Stromal cell of bone marrow (primary cell): ENCODE measurements around the gene TTC23.
"Not testable (repeated sequence)": the region's sequence is repeated elsewhere in the genome, so short reads cannot be mapped to it uniquely, and the experiment has no call there.

ENCODE experiments used
- DNase-seq: peaks from one replicate; pipeline ENCODE4 v3.0.0-alpha.2; 2012; ENCODE audit warnings: low read depth

The TTC23 gene

DNA sequence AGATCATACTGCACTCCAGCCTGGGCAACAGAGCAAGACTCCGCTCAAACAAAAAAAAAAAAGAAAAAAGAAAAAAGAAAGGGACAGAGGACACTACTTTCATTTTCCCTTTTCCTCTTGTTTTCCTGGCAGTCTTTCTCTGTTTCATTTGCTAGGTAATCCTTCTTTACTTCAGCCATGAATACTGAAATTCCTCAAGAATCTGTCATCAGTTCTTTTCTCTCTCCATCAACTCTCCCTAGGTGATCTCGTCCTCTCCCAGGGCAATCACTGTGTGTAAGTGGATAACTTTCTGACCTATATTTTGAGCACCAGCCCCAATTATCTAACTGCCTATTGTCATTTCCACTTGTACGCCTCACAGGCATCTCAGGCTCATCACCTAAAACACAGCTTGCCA lies 51.5 kb downstream of the TTC23 start:
- no peak for DNase-seq

- DNase-seq = not testable (repeated sequence)
These were observed 57.2 kb downstream of the TTC23 start for GRCh38 chr15:99192181-99192580.

GRCh38 chr15:99187936-99188335 lies 61.4 kb downstream of the TTC23 start:
- DNase-seq = peak; percentile 25

DNA sequence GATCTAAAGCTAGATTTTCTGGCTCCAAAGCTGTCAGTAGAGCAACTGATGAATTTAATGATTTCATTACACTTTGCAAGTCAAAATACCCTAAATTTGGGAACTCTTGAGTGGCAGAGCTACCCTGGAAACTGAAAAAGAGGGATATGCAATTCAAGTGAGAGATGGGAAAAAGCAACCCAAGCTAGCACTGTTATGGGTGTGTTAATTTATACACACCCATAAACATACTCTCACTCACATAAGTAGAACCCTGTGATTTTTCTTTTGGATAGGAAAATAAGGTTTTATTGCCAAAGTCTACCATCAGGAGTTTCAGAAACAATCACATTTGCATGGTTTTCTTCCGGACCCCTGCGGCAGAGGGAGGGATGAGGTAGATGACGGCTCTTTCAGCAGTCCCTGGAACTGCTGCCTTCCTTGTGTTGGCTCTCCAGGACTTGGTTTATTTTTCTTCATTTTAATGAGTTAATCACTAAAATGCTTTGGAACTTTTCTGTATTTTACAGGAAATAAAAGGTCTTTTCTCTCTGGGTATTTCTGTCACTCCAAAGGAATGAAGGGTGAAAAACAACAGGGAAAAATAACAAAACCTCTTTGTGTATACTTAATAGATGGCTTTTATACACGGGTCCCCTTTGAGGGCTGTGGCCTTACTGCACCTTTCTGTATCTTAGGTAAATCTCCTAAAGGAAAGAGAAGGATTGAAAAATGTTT lies 63.8 kb downstream of the TTC23 start:
- DNase-seq = no peak

DNA sequence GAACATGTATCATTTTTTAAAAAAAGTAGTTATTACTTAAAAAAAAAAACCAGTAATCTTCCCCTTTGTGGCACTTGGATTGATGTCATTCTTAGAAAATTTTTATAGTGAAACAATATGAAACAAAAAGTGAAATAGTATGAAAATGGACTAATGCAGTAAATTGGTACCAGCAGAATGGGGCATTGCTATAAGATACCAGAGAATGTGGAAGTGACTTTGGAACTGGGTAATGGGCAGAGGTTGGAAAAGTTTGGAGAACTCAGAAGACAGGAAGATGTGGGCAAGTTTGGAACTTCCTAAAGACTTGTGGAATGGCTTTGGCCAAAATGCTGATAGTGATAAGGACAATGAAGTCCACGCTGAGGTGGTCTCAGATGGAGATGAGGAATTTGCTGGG lies 66.6 kb downstream of the TTC23 start:
- DNase-seq = no peak

DNA sequence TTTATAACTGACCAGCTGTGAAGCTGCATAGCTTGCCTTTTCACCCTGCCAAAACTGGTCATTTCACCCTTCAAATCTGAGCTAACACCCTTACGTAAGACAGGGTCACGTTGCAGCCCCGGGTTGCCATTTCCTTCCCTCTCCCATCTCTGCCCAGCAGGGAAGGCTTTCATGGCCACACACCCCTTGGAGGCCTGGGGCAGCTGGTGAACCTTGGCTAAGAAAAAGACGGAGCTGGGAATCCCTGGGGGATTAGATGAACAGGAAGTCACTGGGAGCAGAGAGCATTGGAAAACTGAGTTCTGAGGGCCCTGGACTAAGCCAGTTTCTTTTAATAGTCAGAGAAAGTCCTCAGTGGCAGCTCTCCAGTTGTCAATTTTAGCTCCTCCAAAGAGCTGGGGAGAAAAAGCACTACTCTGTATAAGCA lies 67.8 kb downstream of the TTC23 start:
- peak; percentile 11 for DNase-seq

- DNase-seq = no peak
These were observed 68.4 kb downstream of the TTC23 start for GRCh38 chr15:99180964-99181306.

DNA sequence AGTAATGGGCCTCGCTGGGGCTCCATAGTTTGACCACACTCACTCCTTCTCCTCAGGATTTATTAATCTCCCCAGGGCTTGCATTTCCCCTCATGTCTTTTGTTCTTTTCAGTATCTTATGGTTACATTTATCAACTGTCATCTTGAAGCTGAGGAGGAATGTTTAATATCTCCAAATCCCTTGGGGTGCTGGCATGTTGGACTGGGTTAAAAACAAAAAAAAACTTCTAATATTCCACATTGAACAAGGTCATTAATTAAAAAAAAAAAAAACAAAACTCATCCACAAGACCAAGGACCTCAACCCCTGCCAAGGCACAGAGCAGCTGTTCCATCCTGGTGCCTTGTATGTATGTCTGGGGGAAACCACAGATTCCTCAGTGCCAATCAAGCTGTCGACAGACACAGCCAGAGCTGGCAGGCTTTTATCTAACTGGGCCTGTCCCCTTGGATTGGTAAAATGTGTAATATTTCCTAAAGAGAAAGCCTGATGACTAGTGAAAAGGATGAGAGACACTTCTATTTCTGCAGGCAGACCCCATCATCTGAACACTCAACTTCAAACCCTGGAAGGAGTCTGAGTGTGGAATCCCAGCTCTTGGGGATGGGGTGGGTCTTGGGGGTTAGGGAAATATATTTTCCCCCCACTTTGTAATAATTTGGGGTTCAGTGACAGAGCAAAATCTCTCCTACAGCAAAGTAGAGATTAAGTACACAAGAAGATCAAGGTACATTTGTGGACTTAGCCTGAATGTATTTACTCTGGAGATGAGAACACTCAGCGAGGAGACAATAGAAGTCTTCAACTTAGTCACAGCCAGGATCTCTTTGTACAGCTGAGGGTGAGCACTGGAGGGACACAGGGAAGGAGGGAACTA lies 69.1 kb downstream of the TTC23 start:
- DNase-seq = no peak

DNA sequence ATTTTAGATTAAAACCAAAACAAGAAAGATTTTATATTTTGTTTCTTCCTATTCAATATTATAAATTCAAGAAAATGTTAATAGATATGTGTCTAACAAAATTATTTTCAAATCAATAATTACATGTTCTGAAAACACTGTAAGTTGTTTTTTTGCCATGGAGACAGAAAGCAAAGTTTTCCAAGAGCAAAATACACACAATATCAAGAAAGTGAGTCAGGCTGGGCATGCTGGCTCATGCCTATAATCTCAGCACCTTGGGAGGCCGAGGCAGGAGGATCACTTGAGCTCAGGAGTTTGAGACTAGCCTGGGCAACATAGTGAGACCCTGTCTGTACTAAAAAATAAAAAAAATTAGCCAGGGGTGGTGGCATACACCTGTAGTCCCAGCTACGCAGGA lies 71.7 kb downstream of the TTC23 start:
- DNase-seq = no peak

DNA sequence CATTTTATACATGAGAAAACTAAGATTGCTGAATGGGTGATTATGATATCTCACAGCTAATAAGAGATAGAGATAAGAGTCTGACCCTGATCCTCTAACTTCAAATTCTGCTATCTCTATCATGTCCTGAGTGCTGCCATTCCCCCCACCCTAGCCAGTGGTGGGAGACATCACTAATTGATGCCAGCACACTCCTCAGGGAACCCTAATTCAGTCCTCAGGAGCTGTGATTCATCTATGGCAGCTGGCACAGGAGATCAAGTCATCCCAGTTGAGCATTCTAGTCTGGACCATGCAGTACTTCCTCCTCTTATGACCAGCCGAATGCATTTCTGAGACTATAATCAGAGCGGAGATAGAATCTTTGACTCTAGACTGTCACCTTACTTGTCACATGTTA lies 72.6 kb downstream of the TTC23 start:
- DNase-seq = no peak

GRCh38 chr15:99174567-99175395 lies 74.6 kb downstream of the TTC23 start:
- no peak for DNase-seq

GRCh38 chr15:99172989-99173388 lies 76.4 kb downstream of the TTC23 start:
- DNase-seq = no peak

GRCh38 chr15:99172171-99172570 lies 77.2 kb downstream of the TTC23 start:
- no peak for DNase-seq

DNA sequence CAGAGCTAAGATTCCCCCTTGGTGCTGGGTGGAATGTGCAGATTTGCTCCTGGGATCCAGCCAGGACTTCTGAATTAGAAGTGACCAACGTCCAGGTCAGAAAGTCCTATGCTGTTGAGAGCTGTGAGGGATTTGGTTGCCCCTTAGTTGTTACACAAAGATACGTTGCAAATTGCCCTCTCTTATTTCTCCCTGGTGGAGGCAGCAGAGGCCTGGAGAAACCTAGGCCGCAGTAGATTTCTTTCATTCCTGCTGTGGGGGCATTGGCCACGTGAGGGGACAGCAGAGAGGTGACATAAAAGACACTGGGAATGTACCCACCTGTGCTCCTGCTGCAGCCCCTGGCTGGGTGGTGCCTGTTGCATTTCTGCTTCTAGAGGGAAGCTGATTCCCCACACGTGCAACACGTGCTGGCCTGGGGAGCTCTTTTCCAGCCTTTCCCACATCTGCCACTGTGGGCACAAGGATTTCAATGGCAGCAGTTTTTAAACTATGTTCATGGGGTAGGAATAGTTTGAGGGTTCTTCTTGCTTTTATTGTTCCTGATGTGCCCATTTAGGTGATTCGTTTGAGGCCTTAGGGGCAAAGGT lies 78.8 kb downstream of the TTC23 start:
- no peak for DNase-seq

GRCh38 chr15:99169769-99170311 lies 79.5 kb downstream of the TTC23 start:
- DNase-seq = peak; percentile 6

DNA sequence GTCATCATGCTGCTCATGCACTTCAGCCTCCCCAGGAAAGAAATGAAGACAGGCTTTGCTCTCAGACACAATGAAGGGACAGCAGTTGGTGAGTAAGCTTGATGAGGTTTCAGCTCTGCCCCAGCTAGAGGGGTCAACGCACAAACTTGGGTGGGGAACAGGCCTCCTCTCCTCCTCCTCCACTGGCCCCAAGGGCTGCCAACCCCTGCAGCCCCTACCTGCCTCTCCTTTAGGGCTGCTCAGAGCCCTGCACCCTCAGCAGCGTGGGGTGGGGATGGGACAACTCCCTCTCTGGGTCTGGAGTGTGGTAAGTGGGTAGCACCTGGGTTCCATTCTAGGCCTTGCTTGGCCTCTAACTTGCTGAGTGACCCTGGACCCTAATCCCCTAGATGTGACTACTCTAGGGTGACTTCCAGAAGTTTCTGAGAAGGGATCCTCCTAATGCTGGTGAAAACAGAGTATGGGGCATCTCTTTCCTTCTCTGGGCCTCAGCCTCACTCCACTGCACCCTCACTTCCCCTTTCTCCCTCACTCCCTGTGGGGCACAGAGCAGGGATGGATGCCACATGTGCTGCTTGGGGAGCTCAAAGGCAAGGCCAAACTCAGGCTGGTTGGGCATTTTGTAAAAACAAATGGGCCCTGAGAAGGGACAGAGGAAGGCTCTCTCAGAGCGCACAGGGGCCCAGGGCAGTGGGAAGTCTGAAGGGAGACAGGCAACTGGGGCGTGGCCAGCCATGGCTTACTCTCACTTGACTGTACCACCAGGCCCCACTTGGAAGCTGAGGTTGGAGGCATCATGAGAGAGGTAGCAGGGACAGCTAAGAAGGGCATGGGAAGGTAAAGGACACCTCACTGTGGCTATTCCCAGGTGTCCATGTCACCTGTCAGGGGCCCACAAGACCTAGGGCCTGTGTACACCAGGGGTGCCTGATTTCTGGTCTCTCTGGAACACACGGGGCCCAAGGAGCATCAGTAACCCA lies 80.5 kb downstream of the TTC23 start:
- DNase-seq = no peak

- DNase-seq = no peak
These were observed 81.7 kb downstream of the TTC23 start for GRCh38 chr15:99167640-99168039.

DNA sequence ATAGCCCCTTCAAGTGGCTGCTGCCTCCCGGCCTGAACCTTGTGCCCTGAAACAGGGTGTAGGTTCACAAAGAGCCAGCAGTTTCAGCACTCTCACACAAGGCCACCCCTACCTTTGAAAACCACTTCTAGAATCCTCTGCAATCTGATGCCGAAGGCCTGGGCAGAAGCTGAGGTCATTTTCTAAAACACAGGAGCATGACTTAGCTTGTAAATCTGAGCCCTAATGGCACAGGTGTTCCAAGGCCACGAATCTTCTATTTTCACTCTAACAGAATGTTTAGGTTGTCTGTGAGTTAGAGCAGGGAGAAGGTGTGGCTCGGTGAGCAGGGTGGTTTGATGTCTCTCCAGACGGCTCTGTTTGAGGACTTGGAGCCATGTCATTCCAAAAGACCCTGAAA lies 82.2 kb downstream of the TTC23 start:
- no peak for DNase-seq

DNA sequence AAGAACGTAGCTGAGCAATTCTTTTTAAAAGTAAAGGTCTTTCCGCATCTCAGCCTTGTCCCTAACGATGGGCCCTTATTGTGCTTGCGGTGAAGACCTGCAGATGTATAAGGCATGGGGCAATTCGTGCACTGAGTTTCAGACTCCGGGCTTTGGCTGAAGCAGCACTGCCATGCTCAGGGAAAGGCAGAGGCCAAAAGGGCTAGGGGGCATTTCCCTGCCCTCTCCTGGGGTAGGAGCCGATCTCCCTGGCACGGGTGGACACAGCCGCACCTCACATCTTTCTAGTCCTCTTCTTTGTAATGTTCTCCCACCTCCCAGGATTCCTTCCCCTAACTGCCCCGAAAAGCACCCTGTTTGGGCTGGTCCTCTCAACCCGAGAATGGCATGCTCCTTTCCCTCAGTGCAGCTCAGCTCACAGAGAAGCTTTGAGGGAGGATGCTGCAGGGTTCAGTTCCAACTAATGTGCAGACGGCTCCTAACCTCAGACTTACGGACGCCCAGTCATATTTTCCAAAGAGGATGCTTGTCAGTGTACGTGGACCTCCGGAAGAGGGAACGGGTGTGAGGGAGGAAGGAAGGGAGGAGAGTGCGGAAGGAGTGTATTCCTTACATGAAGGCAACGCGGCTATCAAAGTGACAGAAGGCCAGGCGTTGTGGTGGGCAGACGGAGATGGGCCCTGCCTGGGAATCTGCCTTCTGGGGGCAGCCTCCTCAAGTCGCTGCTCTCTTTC lies 83.3 kb downstream of the TTC23 start:
- DNase-seq = no peak
